GM21423 (cell line): ENCODE data around the gene SLC44A5.

ENCODE experiments used
- ATAC-seq: cut with Tn5 transposase; IDR thresholded peaks from one replicate; pipeline ENCODE4 v1.9.1; 2021; ENCODE audit warnings: mild to moderate bottlenecking, moderate library complexity; ENCODE audit not compliant: unreplicated experiment

SLC44A5 gene

GRCh38 chr1:75589637-75590036, 21.3 kb downstream of the SLC44A5 start:
- ATAC-seq = no peak

- ATAC-seq = no peak
Observed at GRCh38 chr1:75588779-75589475, 22.0 kb downstream of the SLC44A5 start.

- ATAC-seq = no peak
Observed at GRCh38 chr1:75587692-75588091, 23.2 kb downstream of the SLC44A5 start.

GRCh38 chr1:75583282-75583681, 27.6 kb downstream of the SLC44A5 start:
- no peak for ATAC-seq

- ATAC-seq = no peak
Observed at GRCh38 chr1:75582725-75583261, 28.1 kb downstream of the SLC44A5 start.

GRCh38 chr1:75579046-75579445, 31.9 kb downstream of the SLC44A5 start:
- no peak for ATAC-seq

GRCh38 chr1:75575837-75576236, 35.1 kb downstream of the SLC44A5 start:
- no peak for ATAC-seq

- no peak for ATAC-seq
Observed at GRCh38 chr1:75567191-75567590, 43.7 kb downstream of the SLC44A5 start.

- ATAC-seq = no peak
Observed at GRCh38 chr1:75559800-75560199, 51.1 kb downstream of the SLC44A5 start.

- ATAC-seq = no peak
Observed at GRCh38 chr1:75559136-75559535, 51.8 kb downstream of the SLC44A5 start.

- ATAC-seq = no peak
Observed at GRCh38 chr1:75554870-75555269, 56.0 kb downstream of the SLC44A5 start.

- ATAC-seq = no peak
Observed at GRCh38 chr1:75554181-75554580, 56.7 kb downstream of the SLC44A5 start.

- ATAC-seq = no peak
Observed at GRCh38 chr1:75550559-75550958, 60.4 kb downstream of the SLC44A5 start.

GRCh38 chr1:75548721-75549480, 62.0 kb downstream of the SLC44A5 start:
- no peak for ATAC-seq

GRCh38 chr1:75543705-75544104, 67.2 kb downstream of the SLC44A5 start:
- ATAC-seq = no peak

GRCh38 chr1:75542818-75543570, 67.9 kb downstream of the SLC44A5 start:
- no peak for ATAC-seq

GRCh38 chr1:75539230-75540116, 71.4 kb downstream of the SLC44A5 start:
- ATAC-seq = no peak

GRCh38 chr1:75533085-75533484, 77.8 kb downstream of the SLC44A5 start:
- ATAC-seq = no peak

- ATAC-seq = no peak
Observed at GRCh38 chr1:75531570-75531969, 79.3 kb downstream of the SLC44A5 start.

GRCh38 chr1:75529488-75529887, 81.4 kb downstream of the SLC44A5 start:
- no peak for ATAC-seq
